AML-193 (cell line): ENCODE data around the gene NOP56.
"Not testable (repeated sequence)": the region's sequence is repeated elsewhere in the genome, so short reads cannot be mapped to it uniquely, and the experiment has no call there.

Experiments
- DNase-seq, 2 experiments: peaks; one replicate each; lab custom pipeline; 2025; lab: John Stamatoyannopoulos, UW

The NOP56 gene

GRCh38 chr20:2643708-2644107 lies 8.7 kb upstream of the NOP56 start:
- no peak for DNase-seq

- DNase-seq = peak in 1 of 2 experiments; percentile 36
Observed at GRCh38 chr20:2652724-2653555, 508 bp downstream of the NOP56 start.

- no peak for DNase-seq
Observed at GRCh38 chr20:2653556-2654383, 1.3 kb downstream of the NOP56 start.

- DNase-seq = no peak
Observed at GRCh38 chr20:2654384-2654822, 2.0 kb downstream of the NOP56 start.

GRCh38 chr20:2654831-2655230 lies 2.4 kb downstream of the NOP56 start:
- DNase-seq = no peak

- no peak for DNase-seq
Observed at GRCh38 chr20:2655331-2656116, 3.1 kb downstream of the NOP56 start.

- DNase-seq = no peak
Observed at GRCh38 chr20:2656471-2657117, 4.2 kb downstream of the NOP56 start.

- no peak for DNase-seq
Observed at GRCh38 chr20:2657241-2657640, 4.8 kb downstream of the NOP56 start.

GRCh38 chr20:2657674-2658073 lies 5.2 kb downstream of the NOP56 start:
- DNase-seq = no peak

- no peak for DNase-seq
Observed at GRCh38 chr20:2658414-2659354, 6.3 kb downstream of the NOP56 start.

- DNase-seq = no peak
Observed at GRCh38 chr20:2659547-2659946, 7.1 kb downstream of the NOP56 start.

GRCh38 chr20:2663364-2663886 lies 11.0 kb downstream of the NOP56 start:
- DNase-seq = no peak

- peak; percentile 93 to 95 for DNase-seq
Observed at GRCh38 chr20:2663887-2664719, 11.7 kb downstream of the NOP56 start, which contains the start of gene IDH3B. Gene IDH3B, minus strand, starts transcription at chr20:2664216. Its CDS starts 28 bp downstream, at chr20:2664188.

GRCh38 chr20:2671977-2672376 lies 19.5 kb downstream of the NOP56 start:
- no peak for DNase-seq

- no peak for DNase-seq
Observed at GRCh38 chr20:2672446-2672845, 20.0 kb downstream of the NOP56 start.

- DNase-seq = no peak
Observed at GRCh38 chr20:2673453-2673852, 21.0 kb downstream of the NOP56 start.

GRCh38 chr20:2680046-2680445 lies 27.6 kb downstream of the NOP56 start:
- no peak for DNase-seq

- not testable (repeated sequence) for DNase-seq
Observed at GRCh38 chr20:2682040-2682439, 29.6 kb downstream of the NOP56 start.

- peak; percentile 84 to 87 for DNase-seq
Observed at GRCh38 chr20:2684817-2685216, 32.4 kb downstream of the NOP56 start.
